Hematopoietic multipotent progenitor cell treated with erythropoietin and hydrocortisone succinate and interleukin-3 and kit ligand, for 17 days (in vitro differentiated cells): Measurements from ENCODE around the gene AKR1C2.
"Not testable (repeated sequence)": the region's sequence is repeated elsewhere in the genome, so short reads cannot be mapped to it uniquely, and the experiment has no call there.

Experiments used
- DNase-seq: peaks from one replicate; pipeline ENCODE4 v3.0.0-alpha.2; 2015; ENCODE audit warnings: low spot score

Gene AKR1C2

DNA sequence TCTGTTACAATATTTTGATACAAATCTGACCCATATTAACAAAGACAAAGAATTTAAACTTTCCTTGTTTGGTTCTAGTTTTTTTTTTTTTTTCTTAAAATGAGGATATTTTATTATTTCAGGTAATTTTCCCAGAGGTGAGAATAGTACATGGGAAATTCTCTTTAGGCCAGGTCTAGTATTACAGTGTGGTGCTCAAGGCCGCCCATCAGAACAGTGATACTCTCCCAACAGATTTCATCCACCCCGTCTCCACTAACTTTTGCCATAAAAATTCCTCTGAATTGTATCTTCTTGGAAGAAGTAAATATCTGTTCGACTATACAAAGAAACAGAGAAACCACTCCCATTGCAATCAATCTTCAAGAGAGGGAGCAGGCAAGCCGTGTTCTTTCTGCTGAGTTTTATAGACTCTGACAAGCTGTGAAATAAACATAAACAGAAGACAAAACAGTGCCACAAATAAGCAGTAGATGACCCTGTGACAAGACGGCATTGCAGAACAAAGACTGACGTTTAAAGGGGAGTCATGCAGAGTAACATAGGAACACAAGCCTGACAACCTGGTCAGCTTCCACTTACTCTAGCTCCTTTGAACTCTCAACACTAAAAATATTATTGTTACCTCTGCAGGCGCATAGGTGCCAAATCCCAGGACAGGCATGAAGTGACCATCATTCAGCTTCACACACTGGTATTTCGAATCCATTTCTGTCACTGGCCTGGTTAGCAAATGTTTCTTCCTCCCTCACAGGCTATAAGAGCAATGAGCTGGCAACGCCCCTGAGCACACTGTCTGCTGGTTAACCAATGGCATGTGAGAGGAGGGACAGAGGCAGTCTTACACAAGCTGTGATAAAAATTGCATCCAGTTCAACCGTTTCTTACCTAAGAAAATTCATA, at the start of gene AKR1C2:
TSS of gene AKR1C2 (minus strand) at position 731 of the 903 bp plus-strand sequence. CDS start at position 709, 22 bp downstream.
- not testable (repeated sequence) for DNase-seq

DNA sequence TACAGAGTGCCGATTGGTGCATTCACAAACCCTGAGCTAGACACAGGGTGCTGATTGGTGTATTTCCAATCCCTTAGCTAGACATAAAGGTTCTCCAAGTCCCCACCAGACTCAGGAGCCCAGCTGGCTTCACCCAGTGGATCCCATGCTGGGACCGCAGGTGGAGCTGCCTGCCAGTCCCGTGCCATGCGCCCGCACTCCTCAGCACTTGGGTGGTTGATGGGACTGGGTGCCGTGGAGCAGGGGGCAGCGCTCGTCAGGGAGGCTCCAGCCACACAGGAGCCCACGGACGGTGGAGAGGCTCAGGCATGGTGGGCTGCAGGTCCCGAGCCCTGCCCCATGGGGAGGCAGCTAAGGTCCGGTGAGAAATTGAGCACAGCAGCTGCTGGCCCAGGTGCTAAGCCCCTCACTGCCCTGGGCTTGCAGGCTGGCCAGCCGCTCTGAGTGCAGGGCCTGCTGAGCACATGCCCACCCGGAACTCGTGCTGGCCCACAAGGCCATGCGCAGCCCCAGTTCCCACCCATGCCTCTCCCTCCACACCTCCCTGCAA, 49.4 kb upstream of the AKR1C2 start:
- DNase-seq, result not testable (repeated sequence)

DNA sequence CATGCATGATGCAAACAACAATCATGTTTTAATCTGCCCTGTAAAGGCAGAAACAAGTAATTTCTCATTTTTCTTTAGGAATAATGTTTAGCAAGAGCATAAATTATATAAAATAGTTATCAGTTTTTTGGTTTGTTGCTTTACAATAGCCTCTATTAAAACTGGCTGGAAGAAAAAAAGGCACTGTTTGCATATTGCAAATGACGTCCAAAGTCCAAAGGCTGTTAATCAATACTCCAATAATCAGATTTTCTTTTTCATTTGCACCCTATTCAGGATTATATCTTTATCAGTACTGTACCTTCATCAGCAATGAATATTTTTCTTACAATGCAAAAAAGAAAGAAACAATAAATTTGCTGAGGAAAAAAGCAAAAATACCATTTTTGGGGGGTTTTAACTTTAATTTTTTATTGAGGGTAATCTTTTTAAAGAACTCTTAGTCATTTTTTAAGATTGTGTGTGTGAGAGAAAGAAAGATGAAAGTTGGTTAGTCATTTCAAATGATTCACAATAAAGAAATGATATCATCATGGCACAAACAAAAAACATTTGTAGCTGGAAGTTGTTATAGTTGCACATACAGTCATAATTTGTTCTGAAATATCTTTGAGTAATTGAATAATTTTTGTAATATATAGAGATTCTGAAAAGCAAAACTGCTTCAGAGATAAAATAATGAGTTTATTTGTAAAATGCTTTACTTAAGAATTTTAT, 44.4 kb upstream of the AKR1C2 start:
- DNase-seq, result no peak

DNA sequence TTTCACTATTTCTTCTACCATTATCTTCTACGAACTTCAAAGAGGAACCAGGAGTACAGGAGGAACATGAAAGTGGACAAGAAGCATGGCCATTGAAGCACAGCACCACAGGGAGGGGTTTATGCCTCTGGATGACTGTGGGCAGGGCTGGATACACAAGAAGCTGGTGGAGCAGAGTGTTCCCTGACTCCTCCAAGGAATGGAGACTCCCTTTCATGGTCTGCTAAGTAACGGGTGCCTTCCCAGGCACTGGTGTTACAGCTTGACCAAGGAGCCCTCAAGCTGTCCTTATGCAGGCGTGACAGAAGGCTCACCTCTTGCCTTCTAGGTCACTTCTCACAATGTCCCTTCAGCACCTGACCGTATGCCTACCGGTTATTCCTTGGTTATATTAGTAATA, 43.4 kb upstream of the AKR1C2 start:
- not testable (repeated sequence) for DNase-seq

GRCh38 chr10:5046410-5046809, 42.8 kb upstream of the AKR1C2 start:
- no peak for DNase-seq

DNA sequence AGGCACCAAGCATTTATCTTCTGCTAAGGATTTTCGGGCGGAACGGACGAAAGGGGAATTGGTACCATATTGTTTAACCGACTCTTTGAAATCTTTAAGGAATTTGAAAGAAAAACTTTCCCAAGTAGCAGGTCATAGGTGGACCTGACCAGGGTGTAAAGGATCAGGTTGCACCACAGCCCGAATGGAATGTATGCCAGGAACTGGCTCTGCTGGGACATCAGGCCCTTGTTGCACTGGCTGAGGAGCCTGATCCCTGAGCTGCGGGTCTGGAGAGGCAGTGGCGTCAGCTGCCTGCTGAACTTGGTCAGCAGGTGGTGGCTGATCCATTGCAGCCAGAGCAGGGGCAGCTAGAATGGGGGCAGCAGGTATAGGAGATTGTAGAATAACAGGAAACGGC, 41.4 kb upstream of the AKR1C2 start:
- DNase-seq, result no peak

DNA sequence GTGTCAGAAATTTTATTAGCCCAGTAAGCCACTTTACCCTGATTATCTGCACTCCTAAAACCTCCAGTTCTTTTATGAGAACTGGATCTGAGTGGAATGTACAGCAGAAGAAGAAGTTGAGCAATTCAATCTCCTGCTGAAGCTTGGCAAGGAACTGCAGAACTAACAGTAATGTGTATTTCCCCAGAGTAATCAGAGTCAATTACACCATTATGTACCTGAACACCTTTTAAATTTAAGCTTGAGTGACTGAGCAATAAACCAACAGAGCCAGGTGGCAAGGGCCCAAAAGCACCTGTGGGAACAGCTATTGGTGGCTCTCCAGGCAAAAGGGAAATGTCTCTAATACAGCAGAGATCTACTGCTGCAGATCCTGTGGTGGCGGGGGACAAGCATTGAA, 40.1 kb upstream of the AKR1C2 start:
- DNase-seq, result no peak

GRCh38 chr10:5042922-5043321, 39.3 kb upstream of the AKR1C2 start:
- DNase-seq, result no peak

DNA sequence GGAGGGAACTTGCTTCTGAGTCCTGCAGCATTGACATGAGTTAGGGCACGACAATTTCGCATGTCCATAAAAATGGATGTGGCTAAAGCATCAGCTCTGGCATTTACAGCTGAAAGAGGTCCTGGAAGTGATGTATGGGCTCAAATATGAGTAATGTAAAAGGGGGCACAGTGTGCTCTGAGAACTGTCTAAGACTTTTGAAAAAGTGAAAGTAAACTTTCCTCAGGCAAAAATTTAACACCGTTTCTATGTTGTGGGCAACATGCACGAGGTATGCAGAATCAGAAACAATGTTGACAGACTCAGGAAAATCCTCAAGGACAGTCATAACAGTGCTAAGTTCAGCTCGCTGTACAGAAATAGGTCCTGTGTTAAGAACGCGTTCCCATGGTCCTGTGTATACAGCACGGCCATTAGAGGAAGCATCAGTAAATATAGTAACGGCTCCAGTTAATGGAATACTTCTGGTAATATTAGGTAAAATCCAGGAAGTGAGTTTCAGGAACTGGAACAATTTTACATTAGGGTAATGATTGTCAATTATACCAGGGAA, 37.9 kb upstream of the AKR1C2 start:
- DNase-seq, result no peak

GRCh38 chr10:5040781-5041470, 37.3 kb upstream of the AKR1C2 start:
- no peak for DNase-seq

DNA sequence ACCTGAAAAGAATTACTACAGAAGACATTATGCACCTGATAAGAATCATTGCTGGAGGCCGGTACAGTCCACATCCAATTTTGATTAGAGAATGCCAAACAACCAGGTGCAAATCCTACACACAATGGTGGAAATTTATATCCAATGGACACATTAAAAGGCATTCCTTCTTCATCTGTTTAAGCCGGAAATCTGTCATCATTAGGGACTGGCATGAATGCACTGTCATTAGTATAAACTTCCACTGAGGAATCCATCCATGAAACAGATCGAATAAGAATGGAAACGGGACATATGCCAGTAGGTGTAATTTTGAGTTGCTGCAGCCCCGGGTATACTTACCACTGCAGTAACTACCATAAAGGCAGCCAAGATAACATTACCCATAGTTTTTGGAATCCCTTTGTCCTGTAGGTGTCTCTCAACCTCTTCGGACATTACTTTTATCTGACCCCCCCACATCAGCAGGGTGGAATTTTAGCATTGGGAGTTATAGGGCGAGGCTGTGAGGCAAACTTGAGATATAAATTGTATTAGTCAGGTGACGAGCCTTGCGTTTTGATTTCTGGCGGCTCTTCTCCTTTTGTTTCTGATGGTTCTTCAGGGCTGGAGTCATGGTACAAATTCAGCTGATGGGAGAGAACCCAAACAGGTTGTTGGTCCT, 36.5 kb upstream of the AKR1C2 start:
- DNase-seq, result no peak

- no peak for DNase-seq
These were observed 35.1 kb upstream of the AKR1C2 start for GRCh38 chr10:5038733-5039132.

- no peak for DNase-seq
These were observed 34.4 kb upstream of the AKR1C2 start for GRCh38 chr10:5038101-5038500.

DNA sequence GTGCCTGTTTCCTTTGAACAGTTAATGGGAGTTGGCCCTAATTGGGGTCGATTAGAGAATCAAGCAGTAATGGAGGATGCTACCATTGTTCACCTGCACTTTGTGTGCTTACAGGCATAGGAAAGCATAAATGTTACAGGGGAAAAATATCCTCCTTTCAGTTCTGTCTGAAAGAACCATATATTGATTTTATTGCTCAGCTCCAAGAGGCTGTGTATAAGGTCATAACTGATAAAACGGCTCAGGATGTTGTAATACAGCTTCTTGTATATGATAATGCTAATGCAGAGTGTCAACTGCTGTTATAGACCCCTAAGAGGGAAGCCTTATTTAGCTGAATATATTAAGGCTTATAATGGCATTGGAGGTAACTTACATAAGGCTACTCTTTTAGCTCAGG, 32.9 kb upstream of the AKR1C2 start:
- DNase-seq, result no peak

DNA sequence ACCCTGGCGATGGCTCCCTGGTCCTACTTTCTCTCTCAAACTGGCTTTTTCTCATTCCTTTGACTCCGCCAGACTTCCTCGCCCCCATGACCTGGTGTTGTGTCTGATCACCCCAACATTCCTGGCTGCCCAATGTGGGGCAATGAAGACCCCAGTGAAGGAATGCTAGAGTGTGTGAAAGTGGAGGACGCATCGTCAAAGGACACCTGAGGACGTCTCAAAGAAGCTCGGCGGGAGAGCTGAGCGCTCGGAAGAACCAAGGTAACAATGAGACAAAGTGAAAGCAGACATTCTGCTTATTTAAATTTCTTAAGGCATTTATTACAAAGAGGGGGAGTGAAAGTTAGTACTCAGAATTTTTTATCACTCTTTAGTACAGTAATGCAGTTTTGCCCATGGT, 31.7 kb upstream of the AKR1C2 start:
- DNase-seq, result no peak

GRCh38 chr10:5034588-5034987, 30.9 kb upstream of the AKR1C2 start:
- DNase-seq, result no peak

DNA sequence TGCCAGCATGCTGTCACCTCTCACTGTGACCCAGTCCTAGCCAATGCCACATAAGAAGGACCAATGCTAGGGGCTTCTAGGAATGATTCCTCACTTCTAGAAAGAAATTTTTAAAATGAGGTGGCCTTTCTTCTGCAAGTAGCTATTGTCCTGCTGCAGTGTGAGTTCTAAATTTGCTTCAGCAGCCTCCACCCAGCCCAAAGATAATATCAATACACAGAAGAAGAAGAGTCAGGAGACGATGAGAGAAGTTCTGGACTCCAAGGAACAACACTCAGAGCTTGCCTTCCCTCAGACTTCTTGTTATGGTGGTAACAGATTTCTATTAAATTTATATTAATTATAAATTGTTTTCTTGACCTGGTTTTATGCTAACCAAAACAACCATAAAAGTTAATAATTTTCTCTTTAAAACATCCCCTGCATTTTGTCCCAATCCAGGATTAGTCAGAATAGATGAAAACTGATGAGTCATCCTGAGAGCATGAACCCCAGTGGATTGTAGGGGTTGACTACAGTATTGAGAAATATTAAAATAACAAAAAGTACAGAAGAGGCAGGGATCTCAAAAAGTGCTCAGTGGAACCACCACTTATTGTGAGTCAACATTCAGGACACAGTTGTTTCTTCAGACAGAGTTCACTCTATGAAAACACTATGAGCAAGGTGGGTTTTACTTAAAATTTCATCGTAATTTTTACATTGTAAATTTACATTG, 29.6 kb upstream of the AKR1C2 start:
- no peak for DNase-seq

GRCh38 chr10:5032444-5032843, 28.8 kb upstream of the AKR1C2 start:
- DNase-seq, result not testable (repeated sequence)

- not testable (repeated sequence) for DNase-seq
These were observed 27.9 kb upstream of the AKR1C2 start for GRCh38 chr10:5031588-5031987.

DNA sequence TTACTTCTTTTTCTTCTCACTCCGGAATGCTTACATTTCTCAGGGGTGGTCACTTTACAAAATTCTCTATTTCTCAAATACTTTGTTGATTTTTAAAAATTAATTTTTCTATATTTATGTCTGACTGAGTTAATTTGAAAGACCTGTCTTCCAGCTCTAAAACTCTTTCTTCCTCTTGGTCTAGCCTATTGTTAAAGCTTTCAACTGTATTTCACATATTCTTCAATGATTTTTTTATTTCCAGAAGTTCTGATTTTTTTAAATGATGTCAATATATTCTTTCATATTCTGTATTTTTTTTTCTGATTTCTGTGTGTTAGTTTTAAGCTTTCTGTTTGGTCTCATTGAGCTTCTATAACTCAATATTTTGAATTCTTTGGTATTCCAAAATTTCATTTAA, 27.3 kb upstream of the AKR1C2 start:
- no peak for DNase-seq

DNA sequence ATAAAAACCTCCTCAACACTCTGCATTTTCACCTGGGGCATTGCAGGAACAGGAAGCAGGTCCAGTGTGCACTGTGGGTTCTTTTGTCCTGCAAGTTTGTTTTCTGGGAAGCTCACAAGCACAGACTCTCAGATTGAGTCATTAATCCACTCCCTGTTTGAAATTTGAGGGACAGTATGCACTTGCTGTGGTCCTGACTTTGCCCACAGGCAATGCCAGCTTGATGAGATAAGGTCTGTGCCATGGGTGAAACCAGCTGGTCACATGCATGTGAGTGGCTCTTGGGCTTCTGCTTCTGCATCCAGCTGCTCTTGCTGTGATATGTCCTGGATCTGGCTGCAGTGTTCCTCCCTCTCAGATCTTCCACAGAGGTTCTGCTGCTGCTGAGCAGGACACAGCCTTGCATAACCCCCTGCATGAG, 21.8 kb upstream of the AKR1C2 start:
- DNase-seq, result not testable (repeated sequence)
